Adrenal gland (tissue), 5 donors: Measurements from ENCODE around the gene DHRS4L2.
"Not testable (repeated sequence)": the region's sequence is repeated elsewhere in the genome, so short reads cannot be mapped to it uniquely, and the experiment has no call there.

Source experiments
- POLR2A ChIP-seq, 2 donors: fragments of 450-650 bp; IDR thresholded peaks; one replicate each; pipeline ENCODE4 v1.6.1; 2017; ENCODE audit warnings: antibody characterized with exemption in 2 of 2, mild to moderate bottlenecking in 2 of 2, moderate library complexity in 1 of 2
- TF ChIP-seq, protein P1 (sequence below), 6 experiments: fragments of 450-650 bp in 4 of 6; fragments of 200-600 bp in 2 of 6; sonication (generic) in 1 of 6; IDR thresholded peaks; 1 replicate in 5 of 6; 2 replicates in 1 of 6; pipeline versions ENCODE4 v1.5.1 to v1.8.0; 2016 to 2021; ENCODE audit warnings: antibody characterized with exemption in 6 of 6, mild to moderate bottlenecking in 2 of 6, moderate library complexity in 1 of 6
- donor health status: DM: no; HTN: no; CAD: no.

DNA sequence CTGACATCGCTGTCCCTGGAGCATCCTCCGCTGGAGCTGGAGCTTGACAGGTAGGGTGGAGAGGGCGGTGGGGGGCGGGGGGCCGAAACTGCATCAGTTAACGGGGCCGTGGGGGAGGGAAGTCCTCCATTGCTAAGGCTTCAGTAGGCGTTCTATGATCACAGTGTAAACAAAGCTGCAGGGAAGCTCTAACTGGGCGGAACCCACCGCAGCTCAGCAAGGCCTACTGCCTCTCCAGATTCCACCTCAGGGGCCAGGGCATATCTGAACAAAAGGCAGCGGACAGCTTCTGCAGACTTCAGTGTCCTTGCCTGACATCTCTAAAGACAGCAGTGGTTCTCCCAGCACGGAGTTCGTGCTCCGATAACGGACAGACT, 18.5 kb upstream of the DHRS4L2 start:
- TF ChIP-seq POLR2A (IDR thresholded peaks at IDR 0.05), result not testable (repeated sequence)
- TF ChIP-seq, protein P1, sequence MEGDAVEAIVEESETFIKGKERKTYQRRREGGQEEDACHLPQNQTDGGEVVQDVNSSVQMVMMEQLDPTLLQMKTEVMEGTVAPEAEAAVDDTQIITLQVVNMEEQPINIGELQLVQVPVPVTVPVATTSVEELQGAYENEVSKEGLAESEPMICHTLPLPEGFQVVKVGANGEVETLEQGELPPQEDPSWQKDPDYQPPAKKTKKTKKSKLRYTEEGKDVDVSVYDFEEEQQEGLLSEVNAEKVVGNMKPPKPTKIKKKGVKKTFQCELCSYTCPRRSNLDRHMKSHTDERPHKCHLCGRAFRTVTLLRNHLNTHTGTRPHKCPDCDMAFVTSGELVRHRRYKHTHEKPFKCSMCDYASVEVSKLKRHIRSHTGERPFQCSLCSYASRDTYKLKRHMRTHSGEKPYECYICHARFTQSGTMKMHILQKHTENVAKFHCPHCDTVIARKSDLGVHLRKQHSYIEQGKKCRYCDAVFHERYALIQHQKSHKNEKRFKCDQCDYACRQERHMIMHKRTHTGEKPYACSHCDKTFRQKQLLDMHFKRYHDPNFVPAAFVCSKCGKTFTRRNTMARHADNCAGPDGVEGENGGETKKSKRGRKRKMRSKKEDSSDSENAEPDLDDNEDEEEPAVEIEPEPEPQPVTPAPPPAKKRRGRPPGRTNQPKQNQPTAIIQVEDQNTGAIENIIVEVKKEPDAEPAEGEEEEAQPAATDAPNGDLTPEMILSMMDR (IDR thresholded peaks at IDR 0.05), result not testable (repeated sequence)
